GM21526 (cell line): Measurements from ENCODE around the gene ENPEP.

Experiments used
- ATAC-seq: cut with Tn5 transposase; IDR thresholded peaks from one replicate; pipeline ENCODE4 v1.9.1; 2021; ENCODE audit warnings: moderate library complexity; ENCODE audit not compliant: unreplicated experiment, low FRiP score

The ENPEP gene

GRCh38 chr4:110595583-110595982, 119.6 kb downstream of the ENPEP start:
- no peak for ATAC-seq

- no peak for ATAC-seq
Measured at GRCh38 chr4:110596431-110596830, 120.5 kb downstream of the ENPEP start.

GRCh38 chr4:110597582-110597981, 121.6 kb downstream of the ENPEP start:
- no peak for ATAC-seq

- ATAC-seq: no peak
Measured at GRCh38 chr4:110602061-110602460, 126.1 kb downstream of the ENPEP start.

GRCh38 chr4:110605077-110605476, 129.1 kb downstream of the ENPEP start:
- ATAC-seq: no peak

- ATAC-seq: no peak
Measured at GRCh38 chr4:110609044-110609750, 133.2 kb downstream of the ENPEP start.

- ATAC-seq: no peak
Measured at GRCh38 chr4:110610620-110610939, 134.6 kb downstream of the ENPEP start.

- ATAC-seq: no peak
Measured at GRCh38 chr4:110610940-110611831, 135.2 kb downstream of the ENPEP start.

- ATAC-seq: no peak
Measured at GRCh38 chr4:110611968-110612447, 136.1 kb downstream of the ENPEP start.

GRCh38 chr4:110612631-110613269, 136.8 kb downstream of the ENPEP start:
- no peak for ATAC-seq

GRCh38 chr4:110613745-110614144, 137.8 kb downstream of the ENPEP start:
- ATAC-seq: no peak

- ATAC-seq: no peak
Measured at GRCh38 chr4:110614173-110614963, 138.4 kb downstream of the ENPEP start.
